ENCODE data around the gene ITPRID2. TPM values are rescaled to one million over a fixed set of nuclear protein-coding genes. Genes with fewer than 3 reads are reported as not detected.

ITPRID2 gene
- total and polyA plus RNA-seq, 10 of the 15 experiments (the other 5 are each of a cell fraction or from before 2014, with no cell fraction given) = 4.7 to 23.7 (median 13.1) TPM

DNA sequence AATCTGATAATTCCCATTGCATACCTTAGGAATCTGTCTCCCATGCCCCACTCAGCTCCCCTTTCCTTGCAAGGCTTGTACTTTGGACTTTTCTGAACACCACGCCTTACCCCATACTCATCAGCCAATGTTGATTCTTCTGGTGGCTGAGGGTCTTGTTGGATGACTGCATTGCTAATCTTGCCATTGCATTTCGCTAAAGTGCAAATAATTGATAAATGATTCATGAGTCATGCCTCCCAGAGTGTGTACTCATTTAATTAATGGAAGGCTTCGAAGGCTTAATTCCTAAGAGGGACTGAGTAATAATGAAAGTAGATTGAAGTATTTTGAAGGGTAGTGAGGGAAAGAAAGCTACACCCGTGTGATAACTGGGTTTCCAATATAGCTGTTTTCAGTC is 66.1 kb downstream of the ITPRID2 start (continued):
- TF ChIP-seq POLR2A (IDR thresholded peaks at IDR 0.05; ENCODE audit: low read depth, low read length) = no peak
- no peak for TF ChIP-seq YBX1 (IDR thresholded peaks at IDR 0.05)

DNA sequence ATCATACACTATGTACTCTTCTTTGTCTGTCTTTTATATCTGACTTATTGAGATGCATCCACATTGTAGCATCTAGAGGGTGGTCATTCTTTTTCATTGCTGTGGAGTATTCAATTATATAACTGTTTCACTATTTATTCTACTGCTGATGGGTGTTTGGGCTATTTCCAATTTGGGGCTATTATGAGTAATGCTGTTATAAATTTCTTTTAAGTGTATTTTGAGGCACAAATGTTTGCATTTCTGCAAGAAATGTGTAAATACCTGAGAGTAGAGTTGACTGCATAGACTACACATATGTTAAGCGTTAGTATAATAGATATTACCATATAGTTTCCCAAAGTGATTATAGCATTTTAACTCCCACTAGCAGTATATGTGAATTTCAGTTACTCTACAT is 67.2 kb downstream of the ITPRID2 start:
- DNase-seq (ENCODE audit: low read depth, low spot score) = no peak
- Histone ChIP-seq H3K36me3 (ENCODE audit: control insufficient read depth in 2 of 2, insufficient read depth in 2 of 2, low read length in 1 of 2) (no peaks in the 10 kb centered on the region), H3K4me2 (ENCODE audit: control insufficient read depth, insufficient read depth) (no peak overlapping the region), H3K27ac (ENCODE audit: control insufficient read depth, insufficient read depth) (no peak overlapping the region), H2AFZ (ENCODE audit: control insufficient read depth, low read depth, low read length) (no peak overlapping the region), H3K79me2 (ENCODE audit: control insufficient read depth, insufficient read depth, low read length) (no peaks in the 10 kb centered on the region), H3K4me3 (no peak overlapping the region), H3K9ac (ENCODE audit: control insufficient read depth, insufficient read depth, low read length) (no peak overlapping the region), H4K20me1 (ENCODE audit: control insufficient read depth, insufficient read depth) (no peaks in the 10 kb centered on the region), H3K9me3 (replicated peaks; ENCODE audit: control insufficient read depth, insufficient read depth, low read length) (no peaks in the 10 kb centered on the region), H3K4me1 (ENCODE audit: control insufficient read depth, insufficient read depth, low read length) (no peaks in the 10 kb centered on the region), H3K27me3 (replicated peaks in 1 of 2; ENCODE audit: control insufficient read depth in 2 of 2, insufficient read depth in 2 of 2, low read length in 1 of 2) (no peaks in the 10 kb centered on the region)
- ChIA-PET POLR2A (no interaction called here), SMC1A (ENCODE audit: uncharacterized antibody, unreplicated experiment) (interaction anchor here (0.8 to 3.5 kb wide), 4 partner anchors 22 to 120 kb away, joined by 3 to 18 read pairs (median 4); no protein-coding TSS in a partner anchor), CTCF (interaction anchor here (1.1 to 5.9 kb wide), 2 partner anchors 62 to 119 kb away, joined by 3 to 35 read pairs; no protein-coding TSS in a partner anchor), RAD21 (ENCODE audit: unreplicated experiment) (no interaction called here)
- ATAC-seq = no peak
- 48% methylated on average over 1 of the region's 1 CpG for WGBS (ENCODE audit: insufficient coverage, insufficient replicate concordance, low lambda C conversion rate, missing lambda C conversion rate)
- no TSS peak for BruUV-seq (replicated peaks)
- intact Hi-C loops (cut with micrococcal nuclease; ENCODE audit: unreplicated experiment) (no loop called here), in situ Hi-C loops (cut with MboI) (no loop called here)
- TF ChIP-seq MTA3 (IDR thresholded peaks at IDR 0.05; ENCODE audit: borderline replicate concordance, low read length) = no peak
- TF ChIP-seq RELA (IDR thresholded peaks at IDR 0.05; ENCODE audit: borderline replicate concordance, partially characterized antibody) = no peak
- no peak for TF ChIP-seq SUZ12 (IDR thresholded peaks at IDR 0.05; ENCODE audit: unreplicated experiment)
- no peak for TF ChIP-seq SIN3A (IDR thresholded peaks at IDR 0.05; ENCODE audit: low read depth, low read length)
- TF ChIP-seq SRF (IDR thresholded peaks at IDR 0.05; ENCODE audit: low read depth in 2 of 2, low read length in 2 of 2) = no peak
- no peak for TF ChIP-seq SP1 (IDR thresholded peaks at IDR 0.05; ENCODE audit: low read depth, low read length)
- TF ChIP-seq SMC3 (IDR thresholded peaks at IDR 0.05; ENCODE audit: borderline replicate concordance, low read length) = no peak
- TF ChIP-seq SPI1 (IDR thresholded peaks at IDR 0.05; ENCODE audit: borderline replicate concordance, insufficient read depth, low read depth, low read length) = no peak
- no peak for TF ChIP-seq NFIC (IDR thresholded peaks at IDR 0.05; ENCODE audit: low read depth, low read length)
- TF ChIP-seq, protein P1, sequence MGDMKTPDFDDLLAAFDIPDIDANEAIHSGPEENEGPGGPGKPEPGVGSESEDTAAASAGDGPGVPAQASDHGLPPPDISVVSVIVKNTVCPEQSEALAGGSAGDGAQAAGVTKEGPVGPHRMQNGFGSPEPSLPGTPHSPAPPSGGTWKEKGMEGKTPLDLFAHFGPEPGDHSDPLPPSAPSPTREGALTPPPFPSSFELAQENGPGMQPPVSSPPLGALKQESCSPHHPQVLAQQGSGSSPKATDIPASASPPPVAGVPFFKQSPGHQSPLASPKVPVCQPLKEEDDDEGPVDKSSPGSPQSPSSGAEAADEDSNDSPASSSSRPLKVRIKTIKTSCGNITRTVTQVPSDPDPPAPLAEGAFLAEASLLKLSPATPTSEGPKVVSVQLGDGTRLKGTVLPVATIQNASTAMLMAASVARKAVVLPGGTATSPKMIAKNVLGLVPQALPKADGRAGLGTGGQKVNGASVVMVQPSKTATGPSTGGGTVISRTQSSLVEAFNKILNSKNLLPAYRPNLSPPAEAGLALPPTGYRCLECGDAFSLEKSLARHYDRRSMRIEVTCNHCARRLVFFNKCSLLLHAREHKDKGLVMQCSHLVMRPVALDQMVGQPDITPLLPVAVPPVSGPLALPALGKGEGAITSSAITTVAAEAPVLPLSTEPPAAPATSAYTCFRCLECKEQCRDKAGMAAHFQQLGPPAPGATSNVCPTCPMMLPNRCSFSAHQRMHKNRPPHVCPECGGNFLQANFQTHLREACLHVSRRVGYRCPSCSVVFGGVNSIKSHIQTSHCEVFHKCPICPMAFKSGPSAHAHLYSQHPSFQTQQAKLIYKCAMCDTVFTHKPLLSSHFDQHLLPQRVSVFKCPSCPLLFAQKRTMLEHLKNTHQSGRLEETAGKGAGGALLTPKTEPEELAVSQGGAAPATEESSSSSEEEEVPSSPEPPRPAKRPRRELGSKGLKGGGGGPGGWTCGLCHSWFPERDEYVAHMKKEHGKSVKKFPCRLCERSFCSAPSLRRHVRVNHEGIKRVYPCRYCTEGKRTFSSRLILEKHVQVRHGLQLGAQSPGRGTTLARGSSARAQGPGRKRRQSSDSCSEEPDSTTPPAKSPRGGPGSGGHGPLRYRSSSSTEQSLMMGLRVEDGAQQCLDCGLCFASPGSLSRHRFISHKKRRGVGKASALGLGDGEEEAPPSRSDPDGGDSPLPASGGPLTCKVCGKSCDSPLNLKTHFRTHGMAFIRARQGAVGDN (IDR thresholded peaks at IDR 0.05) = no peak
- FAIRE-seq = no peak
